ENCODE results near the gene WASHC3.
"Not testable (repeated sequence)": the region's sequence is repeated elsewhere in the genome, so short reads cannot be mapped to it uniquely, and the experiment has no call there.

The WASHC3 gene

DNA sequence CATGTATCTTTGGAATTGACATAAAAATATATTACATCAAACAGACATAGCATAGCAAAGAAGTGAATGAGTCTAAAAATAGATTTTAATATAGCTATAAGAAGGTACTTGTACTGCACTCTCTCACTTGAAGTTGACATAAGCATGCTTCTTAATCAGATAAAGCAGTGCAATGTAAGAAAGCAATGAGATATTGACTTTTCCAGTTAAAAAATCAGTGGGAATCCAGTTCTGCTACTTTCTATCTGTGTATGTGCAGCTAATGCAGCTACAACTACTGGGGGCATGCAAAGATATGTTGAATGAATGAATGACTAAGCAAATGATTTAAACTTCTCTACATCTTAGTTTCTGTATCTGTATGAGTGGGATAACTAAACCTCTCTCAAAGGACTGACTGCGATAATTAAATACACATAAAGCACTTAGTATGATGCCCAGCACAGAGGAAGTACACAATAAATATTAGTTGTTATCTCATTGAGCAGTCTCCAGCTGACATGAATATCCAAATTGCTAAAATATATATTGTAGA lies 10.3 kb downstream of the WASHC3 start:
- FAIRE-seq, result no peak
- DNase-seq (ENCODE audit: low spot score), result no peak

DNA sequence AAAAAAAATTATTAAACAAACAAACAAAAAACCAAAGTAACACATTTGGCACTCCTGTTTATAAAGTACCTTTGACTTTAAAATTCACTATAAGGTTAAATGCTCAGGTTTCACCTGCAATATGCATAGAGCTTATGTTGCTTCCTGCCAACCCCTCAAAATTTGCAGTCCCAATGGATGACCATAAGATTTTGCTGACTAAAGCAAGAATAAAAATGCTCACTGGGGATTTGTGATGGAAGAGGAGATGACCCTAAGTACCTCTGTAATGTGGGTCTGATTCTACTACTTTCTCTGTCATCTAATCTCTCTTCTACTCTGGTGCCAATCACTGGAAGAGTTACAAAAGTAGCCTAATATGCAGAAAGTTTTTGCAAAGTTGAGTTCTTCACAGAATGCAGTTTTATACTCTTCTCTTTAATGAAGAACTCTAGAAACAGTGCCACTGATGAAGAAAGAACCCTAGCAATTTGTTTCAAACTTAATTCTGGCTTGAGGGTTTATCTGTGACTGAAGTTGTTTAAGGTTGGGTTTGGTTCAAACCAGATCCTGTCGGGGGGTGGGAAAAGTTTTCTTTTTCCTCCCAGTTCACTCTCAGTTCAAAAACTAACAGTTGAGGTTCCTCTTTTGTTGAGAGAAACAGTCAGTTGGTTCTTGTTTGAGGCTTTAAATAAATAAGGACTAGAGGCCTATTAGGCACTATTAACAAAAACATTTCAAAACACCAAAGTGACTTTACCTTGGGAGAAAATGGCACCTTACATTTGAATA lies 10.9 kb downstream of the WASHC3 start:
- FAIRE-seq (no peak), DNase-seq (ENCODE audit: low spot score) (no peak)

DNA sequence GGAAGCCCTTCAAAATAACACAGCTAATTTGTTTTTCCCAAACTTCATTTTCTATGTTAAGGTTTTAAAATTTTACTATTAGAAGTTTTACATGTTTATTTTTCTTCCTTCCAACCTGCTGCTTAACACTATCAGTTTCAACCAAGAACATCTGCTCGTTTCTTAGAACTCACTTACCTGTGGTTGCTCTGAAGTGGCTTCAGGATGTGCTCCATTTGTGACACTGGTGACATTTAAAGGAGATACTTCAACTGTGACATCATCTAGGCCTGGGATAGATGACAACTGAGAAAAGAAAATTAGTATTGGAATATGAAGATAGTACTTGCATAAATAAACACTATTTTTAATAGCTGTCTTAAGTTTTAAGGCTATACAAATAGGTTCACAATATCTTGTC lies 17.9 kb downstream of the WASHC3 start:
- FAIRE-seq (no peak), DNase-seq (ENCODE audit: low spot score) (no peak)

DNA sequence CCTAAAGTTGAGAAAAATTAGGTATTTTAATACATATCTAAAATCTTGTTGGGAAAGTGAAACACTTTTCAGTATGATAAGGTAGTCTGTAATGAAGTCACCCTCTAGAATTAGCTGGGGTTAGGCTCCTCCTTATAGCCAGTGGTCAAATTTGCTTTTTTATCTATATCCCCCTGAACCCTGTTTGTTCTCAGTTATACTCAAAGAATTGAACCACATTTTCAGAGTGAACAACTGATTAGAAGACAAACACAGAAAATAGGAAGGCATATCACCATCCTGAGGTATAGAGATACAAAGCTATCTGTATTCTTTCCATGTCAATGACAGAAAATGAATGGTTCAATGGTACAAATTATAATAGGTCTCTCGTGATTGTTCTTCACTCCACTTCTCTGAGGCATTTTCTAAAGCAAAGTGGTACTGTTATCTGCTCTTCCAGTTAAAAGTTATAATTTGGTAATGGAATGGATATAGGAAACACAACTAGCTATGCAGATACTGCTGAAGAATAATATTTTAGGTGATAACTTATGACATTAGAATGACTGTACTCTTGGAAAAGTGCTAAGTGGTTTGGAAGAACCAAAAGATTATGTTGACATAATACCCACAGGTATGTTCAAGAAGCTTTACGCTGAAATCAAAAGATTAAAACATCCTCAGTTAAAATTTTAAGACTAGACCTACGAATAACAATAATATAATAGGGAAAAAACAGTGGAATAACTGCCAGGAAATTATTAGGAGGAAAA lies 27.6 kb downstream of the WASHC3 start:
- no peak for DNase-seq (ENCODE audit: low spot score)
- no peak for FAIRE-seq

DNA sequence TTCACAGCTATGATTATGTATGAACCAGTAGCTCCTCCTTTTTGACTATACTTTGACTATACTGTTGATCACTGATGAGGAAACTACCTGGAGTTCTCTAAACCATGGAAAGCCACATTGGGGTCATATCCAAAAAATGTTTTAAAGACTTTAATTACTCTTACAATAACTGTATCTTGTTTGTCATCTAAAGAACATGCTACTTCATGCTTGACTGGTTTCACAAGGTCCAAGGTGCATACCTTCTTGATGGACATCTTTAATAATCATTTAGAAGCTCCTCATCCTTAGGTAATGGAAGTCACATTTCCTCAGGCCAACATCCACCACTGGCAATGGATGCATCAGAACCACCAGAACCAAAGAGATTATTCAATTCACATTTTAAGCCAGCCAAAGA lies 29.9 kb downstream of the WASHC3 start:
- FAIRE-seq (no peak), DNase-seq (ENCODE audit: low spot score) (no peak)

DNA sequence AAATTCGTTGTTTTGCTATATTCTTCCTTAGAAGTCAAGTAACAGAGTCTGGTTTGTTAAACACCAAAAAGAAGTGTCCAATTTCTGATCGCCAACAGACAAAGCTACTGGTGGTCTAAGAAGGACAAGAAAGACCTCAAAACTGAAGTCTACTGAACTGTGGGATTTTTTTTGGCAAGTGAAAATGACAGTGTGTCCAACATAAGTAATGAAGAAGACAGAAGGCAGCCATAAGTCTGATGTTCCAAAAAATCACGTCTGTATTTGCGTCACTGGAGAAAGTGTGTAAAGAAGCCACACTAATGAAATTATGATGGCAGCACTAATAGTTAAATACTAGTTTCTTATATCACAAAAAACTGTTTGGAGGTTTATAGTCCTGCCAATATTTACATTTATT lies 32.6 kb downstream of the WASHC3 start:
- no peak for FAIRE-seq

DNA sequence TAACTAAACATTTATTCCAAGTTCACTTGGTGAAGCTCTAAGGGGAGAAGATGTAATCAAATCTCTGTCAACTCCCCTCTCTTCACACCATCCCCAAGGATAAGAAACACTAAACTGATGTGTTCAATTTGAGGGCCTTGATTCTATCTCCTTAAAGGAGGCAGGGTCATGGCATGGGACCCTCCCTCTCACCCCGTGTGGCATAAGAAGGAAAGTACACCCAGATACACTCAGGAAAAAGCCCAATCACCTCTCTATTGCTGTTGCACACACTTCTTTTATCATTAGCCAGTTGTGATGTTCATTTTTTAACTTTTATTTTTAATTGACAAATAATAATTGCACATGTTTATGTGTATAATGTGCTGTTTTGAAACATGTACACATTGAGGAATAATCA lies 35.1 kb downstream of the WASHC3 start:
- FAIRE-seq (no peak), DNase-seq (ENCODE audit: low spot score) (no peak)

More for the DNA sequence above, 32.6 kb downstream of the WASHC3 start:
- no peak for DNase-seq (ENCODE audit: low spot score)

DNA sequence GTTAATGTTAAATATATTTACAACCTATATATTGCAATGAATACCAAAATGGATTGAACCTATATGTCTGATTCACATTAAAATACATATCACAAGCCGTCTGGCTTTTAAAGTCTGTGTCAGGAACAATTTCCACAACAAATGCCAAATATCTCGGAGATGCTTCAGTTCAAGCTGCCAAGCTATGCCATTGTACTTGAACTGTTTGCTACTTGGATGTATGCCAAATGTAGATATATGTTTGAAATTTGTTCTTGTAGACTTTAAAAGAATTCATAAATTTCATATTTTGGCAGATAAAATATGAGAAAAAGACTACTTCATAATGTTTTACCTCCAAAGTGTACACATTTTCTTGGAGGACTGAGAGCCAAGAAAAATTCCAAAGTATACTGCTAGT lies 37.0 kb downstream of the WASHC3 start:
- DNase-seq (ENCODE audit: low spot score) (no peak), FAIRE-seq (no peak)

DNA sequence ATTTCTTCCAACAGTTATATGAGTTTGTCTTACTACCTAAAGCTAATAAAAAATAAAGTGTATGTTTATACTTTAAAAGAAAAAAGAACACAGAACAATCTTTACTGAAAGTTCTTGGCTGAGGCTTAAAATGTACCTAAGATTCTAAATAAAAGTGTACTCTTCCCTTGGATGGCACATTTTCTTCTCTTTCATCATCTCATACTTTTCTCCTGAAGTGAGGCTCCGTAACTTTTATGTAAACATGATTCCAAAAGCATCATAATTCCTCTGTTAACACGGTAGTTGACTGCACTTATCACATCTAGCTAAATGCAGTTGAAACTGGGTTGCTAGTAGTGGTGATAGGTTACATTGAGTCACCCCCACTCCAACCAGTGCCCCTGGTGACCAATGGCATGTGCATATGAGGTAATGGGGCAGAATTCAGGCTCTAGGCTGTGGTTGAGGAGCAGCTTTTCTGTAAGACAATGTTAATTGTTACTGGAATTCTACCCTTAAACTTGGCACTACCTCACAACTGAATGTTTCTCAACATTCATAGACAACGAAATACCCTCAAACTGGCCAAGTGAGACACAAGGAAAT lies 38.4 kb downstream of the WASHC3 start:
- peak; percentile 38 for DNase-seq (ENCODE audit: low spot score)
- no peak for FAIRE-seq

DNA sequence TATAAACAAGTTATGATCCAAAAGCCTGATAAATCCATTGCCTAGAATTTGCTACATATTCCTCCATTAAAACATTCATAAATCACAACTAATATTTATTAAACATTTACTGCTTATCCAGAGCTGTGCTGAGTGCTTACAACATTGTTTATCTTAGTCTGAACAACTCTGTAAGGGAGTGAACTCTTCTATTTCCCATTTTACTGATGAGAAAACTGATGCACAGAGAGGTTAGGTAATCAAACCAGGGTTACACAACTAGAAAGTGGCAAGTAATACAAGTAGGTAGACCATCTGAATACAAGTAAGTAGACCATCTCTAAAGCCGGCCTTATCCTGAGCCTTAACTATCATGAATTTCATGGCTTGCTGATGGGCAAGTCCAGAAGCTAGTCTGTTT lies 39.5 kb downstream of the WASHC3 start:
- DNase-seq (ENCODE audit: low spot score), result no peak
- no peak for FAIRE-seq

DNA sequence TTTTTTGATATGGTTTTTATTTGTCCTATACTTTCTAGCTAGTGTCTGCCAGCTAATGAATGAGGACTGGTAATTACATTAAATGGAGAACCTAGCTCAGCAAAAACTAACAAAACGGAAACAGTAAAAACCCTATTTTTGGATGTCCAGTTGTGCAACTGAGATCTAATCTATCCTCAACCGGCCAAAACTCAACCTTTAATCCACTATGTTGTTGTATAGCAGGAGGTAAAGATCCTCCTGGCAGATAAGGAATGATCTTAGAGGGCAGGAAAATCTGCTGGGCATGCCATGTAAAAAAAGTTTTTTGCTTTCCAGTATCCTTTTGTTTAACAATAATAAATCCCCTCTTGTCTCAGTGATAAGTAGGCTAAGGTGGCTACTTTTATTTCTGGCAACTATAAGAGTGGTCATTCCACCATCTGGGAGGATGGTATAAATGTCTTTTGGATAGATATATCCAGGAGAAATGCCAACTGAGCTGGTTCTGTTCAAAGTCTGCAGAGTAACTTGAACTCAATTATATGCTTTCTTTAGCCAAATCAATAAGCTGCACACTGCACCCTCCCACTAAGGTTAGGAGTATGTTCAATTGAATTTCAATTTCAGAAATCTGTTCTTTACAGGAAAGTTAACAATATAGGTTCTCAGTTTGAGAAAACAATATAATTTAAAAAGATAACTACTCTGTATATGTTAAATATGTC lies 40.1 kb downstream of the WASHC3 start:
- FAIRE-seq (no peak), DNase-seq (ENCODE audit: low spot score) (no peak)

DNA sequence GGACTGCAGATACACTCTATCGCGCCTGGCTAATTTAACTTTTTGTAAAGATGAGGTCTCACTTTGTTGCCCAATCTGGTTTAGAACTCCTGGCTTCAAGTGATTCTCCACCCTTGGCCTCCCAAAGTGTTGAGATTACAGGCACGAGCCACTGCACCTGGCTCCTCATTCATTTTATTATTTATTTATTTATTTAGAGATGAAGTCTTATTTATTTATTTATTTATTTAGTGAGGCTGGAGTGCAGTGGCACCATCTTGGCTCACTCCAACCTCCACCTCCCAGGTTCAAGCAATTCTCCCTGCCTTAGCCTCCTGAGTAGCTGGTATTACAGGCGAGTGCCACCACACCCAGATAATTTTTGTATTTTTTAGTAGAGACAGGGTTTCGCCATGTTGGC lies 43.2 kb downstream of the WASHC3 start:
- DNase-seq (ENCODE audit: low spot score); FAIRE-seq: not testable (repeated sequence)

DNA sequence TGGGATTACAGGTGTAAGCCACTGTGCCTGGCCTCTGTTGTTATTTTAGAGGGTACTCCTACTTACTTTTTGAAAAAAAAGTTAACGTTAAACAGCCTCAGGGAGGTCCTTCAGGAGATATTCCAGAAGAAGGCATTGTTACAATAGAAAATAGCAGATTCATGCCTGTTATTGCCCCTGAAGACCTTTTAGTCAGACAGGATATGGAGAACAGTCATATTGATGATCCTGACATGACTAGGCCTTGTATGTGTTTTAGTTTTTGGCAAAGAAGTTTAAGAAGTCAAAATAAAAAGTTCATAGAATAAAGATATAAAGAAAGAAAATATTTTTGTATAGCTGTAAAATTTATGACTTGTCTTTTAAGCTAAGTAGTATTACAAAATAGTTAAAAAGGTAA lies 45.3 kb downstream of the WASHC3 start:
- DNase-seq (ENCODE audit: low spot score) (no peak), FAIRE-seq (peak; percentile 36)

DNA sequence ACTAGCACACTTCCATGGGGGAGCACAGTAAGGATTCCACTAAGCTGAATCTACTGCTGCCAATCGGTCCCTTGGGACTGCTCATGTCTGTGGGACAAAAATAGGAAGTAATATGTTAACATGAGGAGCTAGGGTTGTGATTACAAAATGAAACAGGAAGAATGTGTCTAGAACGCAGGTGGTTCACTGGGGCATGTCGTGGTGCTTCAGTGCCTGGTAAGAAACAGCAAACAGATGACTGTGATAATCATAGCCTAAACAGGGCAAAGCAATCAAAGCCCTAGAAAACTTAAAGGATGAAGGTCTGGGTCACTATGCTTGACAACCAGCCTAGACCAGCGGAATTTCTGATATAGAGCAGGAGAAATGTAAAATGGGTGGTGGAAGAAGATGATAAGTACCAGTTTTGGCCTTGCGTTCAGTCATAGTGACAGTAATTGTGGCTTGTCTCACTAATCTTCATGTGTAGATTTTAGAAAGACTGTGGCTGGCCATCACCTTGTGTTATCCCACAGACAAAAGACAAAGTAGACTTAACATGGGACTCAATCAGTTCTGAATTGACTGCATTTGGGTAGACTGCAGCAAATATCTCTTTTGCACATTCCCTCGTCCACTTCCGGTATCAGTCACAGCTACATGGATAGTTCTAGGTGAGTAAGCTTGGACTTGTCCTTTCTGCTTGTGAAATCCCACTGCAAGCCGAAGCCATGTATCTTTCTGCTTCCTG lies 51.4 kb downstream of the WASHC3 start:
- DNase-seq (ENCODE audit: low spot score) (no peak), FAIRE-seq (no peak)

DNA sequence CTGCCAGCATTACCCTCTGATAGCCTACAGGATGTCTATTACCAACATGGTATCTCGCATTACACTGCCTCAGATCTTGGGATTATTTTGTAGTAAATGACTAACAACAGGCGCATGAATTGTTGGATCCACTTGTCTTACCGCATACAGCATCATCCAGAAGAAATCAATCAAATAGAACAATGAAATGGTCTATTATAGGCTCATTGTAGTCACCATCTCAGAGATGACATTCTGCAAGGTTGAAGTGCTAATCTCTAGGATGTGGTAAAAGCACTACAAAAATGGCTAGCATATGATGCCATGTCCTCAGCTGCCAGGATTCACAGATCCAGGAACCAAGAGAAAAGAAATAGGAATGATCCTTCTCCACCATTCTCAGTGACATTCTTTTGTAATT lies 52.0 kb downstream of the WASHC3 start:
- DNase-seq (ENCODE audit: low spot score) (no peak), FAIRE-seq (no peak)

DNA sequence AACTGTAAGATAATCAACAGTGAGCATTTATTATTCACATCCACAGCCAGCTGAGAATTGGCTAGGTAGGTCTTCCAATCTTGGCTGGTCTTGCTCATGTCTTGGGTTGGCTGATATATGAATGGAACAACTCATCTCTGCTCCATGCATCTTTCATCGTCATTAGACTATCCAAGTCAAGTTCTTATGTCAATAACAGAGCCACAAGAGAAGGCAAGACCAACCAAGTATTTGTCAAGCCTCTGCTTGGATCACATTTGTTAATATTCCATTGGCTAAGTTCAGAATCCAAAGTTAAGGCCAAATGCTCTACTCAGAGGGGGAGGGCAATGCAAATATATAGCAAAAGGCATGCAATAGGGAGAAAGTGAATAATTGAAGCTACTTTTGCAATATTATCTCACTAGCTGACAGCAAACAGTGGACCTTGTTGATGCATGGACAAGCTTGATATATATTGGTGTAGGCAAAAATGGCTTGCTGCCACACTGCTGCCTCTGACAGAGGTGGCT lies 53.1 kb downstream of the WASHC3 start:
- FAIRE-seq (no peak), DNase-seq (ENCODE audit: low spot score) (no peak)

DNA sequence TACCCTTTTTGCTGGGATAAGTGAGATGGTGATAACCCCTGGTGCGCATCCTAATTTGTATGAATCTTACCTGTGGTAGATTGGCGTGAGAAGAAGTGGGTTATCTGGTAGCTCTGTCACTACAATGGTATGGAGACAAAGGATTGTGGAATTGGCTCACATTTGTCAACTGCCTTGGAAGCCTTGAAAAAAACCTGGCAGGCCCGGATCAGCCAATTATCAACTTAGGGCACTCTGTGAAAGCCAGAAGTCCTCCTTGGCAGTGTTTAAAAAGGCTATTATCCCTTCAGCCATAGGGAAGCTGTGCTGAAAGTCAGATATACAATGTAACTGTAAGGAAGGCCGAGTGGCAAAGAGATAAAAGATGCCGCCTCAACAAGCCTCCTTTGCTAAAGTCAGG lies 56.5 kb downstream of the WASHC3 start:
- FAIRE-seq (no peak), DNase-seq (ENCODE audit: low spot score) (no peak)

DNA sequence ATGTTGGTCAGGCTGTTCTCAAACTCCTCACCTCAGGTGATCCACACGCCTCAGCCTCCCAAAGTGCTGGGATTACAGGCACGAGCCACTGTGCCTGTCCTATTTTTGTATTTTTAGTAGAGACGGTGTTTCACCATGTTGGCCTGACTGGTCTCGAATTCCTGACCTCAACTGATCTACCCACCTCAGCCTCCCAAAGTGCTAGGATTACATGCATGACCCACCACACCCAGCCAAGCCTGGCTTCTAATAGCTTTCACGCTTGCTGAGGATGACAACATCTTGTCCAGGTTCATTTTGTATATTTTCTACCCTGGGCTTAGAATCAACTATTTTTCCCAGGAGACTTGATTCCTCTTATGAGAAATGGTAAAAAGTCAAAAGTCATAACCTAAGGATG lies 64.7 kb downstream of the WASHC3 start:
- DNase-seq (ENCODE audit: low spot score) (no peak), FAIRE-seq (no peak)

DNA sequence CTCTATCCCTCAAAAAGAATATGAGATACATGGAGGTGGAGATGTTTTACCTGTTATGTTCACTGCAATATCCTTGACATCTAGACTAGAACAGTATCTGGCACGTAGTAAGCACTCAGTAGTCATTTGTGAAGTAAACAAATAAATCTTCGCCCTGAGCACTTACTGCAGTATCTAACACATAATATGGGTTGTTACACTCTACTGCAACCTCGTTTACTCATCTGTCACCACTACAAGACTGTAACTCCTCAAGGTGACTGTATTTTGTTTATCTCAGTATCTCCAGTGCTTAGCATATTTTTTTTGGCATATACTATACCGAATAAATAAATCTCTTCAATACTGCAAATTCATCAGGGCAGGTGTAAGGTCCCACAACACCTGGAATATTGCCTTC lies 66.1 kb downstream of the WASHC3 start:
- DNase-seq (ENCODE audit: low spot score) (no peak), FAIRE-seq (no peak)

DNA sequence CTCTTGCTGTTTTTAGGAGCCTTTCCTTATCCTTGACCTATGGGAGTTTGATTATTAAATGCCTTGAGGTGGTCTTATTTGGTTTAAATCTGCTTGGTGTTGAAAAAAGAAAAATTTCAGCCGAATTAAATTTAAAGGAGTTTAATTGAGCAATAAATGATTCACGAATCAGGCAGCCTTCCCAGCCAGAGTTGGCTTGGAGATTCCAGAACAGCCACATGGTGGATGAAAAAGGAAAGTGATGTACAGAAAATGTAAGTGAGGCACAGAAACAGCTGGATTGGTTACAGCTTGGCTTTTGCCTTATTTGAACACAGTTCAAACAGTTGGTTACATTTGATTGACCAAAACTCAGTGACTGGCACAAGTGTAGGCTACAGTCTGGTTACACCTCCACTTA lies 69.7 kb downstream of the WASHC3 start:
- FAIRE-seq, result no peak
- DNase-seq (ENCODE audit: low spot score), result no peak

DNA sequence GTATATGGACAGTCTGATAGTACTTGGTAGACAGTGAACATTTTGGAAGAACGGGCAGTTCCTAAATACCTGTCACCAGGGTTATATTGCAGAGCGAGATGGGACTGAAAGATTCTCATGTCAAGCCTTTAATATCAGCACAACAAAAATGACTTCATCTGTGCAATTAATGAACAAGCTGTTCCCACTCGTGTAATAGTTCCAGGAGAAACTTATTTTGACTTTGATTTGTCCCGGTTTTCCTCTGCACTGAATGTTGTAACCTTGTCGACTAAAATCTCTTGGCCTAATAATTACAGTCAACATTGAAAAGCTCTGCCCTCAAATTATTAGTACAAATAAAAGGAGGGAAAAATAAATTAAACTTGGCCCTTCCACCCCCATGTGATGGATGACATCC lies 79.5 kb downstream of the WASHC3 start:
- DNase-seq (ENCODE audit: low spot score) (no peak), FAIRE-seq (no peak)
